GM12892 (cell line): ENCODE measurements around the gene NUPR1.

Experiments
- POLR2A ChIP-seq: IDR thresholded peaks from 2 replicates; pipeline ENCODE4 v1.6.1; 2011; ENCODE audit warnings: low read depth, low read length, control low read depth
- POLR2AphosphoS5 ChIP-seq: IDR thresholded peaks from 2 replicates; pipeline ENCODE4 v1.6.1; 2011; ENCODE audit warnings: low read depth, low read length, control low read depth
- TAF1 ChIP-seq: IDR thresholded peaks from 2 replicates; pipeline ENCODE4 v1.6.1; 2011; ENCODE audit warnings: low read depth, mild to moderate bottlenecking, control low read depth, low read length, borderline replicate concordance

- TF ChIP-seq POLR2A (peak; percentile 95), TAF1 (peak; percentile 30; the same call in 1 of the 2 replicates), POLR2AphosphoS5 (peak; percentile 96)
Observed at GRCh38 chr16:28553776-28554633, 15.2 kb upstream of the NUPR1 start, which contains the start of gene SGF29.
